GM23248 (cell line): Measurements from ENCODE around the gene SERPINA5. TPM values are rescaled to one million over a fixed set of nuclear protein-coding genes. Genes with fewer than 3 reads are reported as not detected.

Experiments
- DNase-seq: peaks from one replicate; pipeline ENCODE4 v3.0.0-alpha.2; 2015
- H2AFZ ChIP-seq: fragments of 200-600 bp; sonication (generic); 2 replicates; pipeline ENCODE4 v1.6.1; 2016; ENCODE audit warnings: antibody characterized with exemption
- H3F3A ChIP-seq: fragments of 200-600 bp; sonication (generic); 2 replicates; pipeline ENCODE4 v1.6.1; 2016; ENCODE audit warnings: mild to moderate bottlenecking, antibody characterized with exemption, mixed run types; ENCODE audit not compliant: insufficient read depth
- H3K27ac ChIP-seq: fragments of 200-600 bp; sonication (generic); 2 replicates; pipeline ENCODE4 v1.5.1; 2016; ENCODE audit warnings: mild to moderate bottlenecking
- H3K27me3 ChIP-seq: fragments of 200-600 bp; sonication (generic); replicated peaks from 2 replicates; pipeline ENCODE4 v1.6.1; 2016; ENCODE audit warnings: mild to moderate bottlenecking; ENCODE audit not compliant: insufficient read depth
- H3K36me3 ChIP-seq: fragments of 200-600 bp; sonication (generic); 2 replicates; pipeline ENCODE4 v1.6.1; 2016; ENCODE audit warnings: low read depth, mild to moderate bottlenecking
- H3K4me1 ChIP-seq: fragments of 200-600 bp; sonication (generic); 2 replicates; pipeline ENCODE4 v1.6.1; 2016; ENCODE audit warnings: mild to moderate bottlenecking; ENCODE audit not compliant: insufficient read depth
- H3K4me2 ChIP-seq: fragments of 200-600 bp; sonication (generic); one replicate; pipeline ENCODE4 v1.6.1; 2016; ENCODE audit warnings: mild to moderate bottlenecking; ENCODE audit not compliant: unreplicated experiment
- H3K4me3 ChIP-seq: fragments of 200-600 bp; sonication (generic); 2 replicates; pipeline ENCODE4 v1.5.1; 2016; ENCODE audit warnings: mild to moderate bottlenecking
- H3K79me2 ChIP-seq: fragments of 200-600 bp; sonication (generic); 2 replicates; pipeline ENCODE4 v1.6.1; 2016; ENCODE audit warnings: mild to moderate bottlenecking; ENCODE audit not compliant: insufficient read depth
- H3K9ac ChIP-seq: fragments of 200-600 bp; sonication (generic); 2 replicates; pipeline ENCODE4 v1.6.1; 2016; ENCODE audit warnings: mild to moderate bottlenecking
- H3K9me2 ChIP-seq: fragments of 200-600 bp; sonication (generic); 2 replicates; pipeline ENCODE4 v1.6.1; 2016; ENCODE audit warnings: mixed run types, mild to moderate bottlenecking, moderate library complexity; ENCODE audit not compliant: insufficient read depth
- H3K9me3 ChIP-seq: fragments of 200-600 bp; sonication (generic); one replicate; pipeline ENCODE4 v1.6.1; 2017; ENCODE audit warnings: low read depth
- H4K20me1 ChIP-seq: fragments of 200-600 bp; sonication (generic); 2 replicates; pipeline ENCODE4 v1.6.0; 2016; ENCODE audit not compliant: insufficient read depth
- EZH2 ChIP-seq: fragments of 200-600 bp; sonication (generic); IDR thresholded peaks from 2 replicates; pipeline ENCODE4 v1.6.1; 2018; ENCODE audit warnings: antibody characterized with exemption, mild to moderate bottlenecking; ENCODE audit not compliant: insufficient read depth, poor library complexity, severe bottlenecking
- EZH2phosphoT487 ChIP-seq: fragments of 200-600 bp; sonication (generic); IDR thresholded peaks from 2 replicates; pipeline ENCODE4 v1.6.1; 2018; ENCODE audit warnings: antibody characterized with exemption, moderate library complexity, mild to moderate bottlenecking, low read depth; ENCODE audit not compliant: insufficient read depth
- WGBS, 2 experiments: methylation state at CpG; one replicate each; pipeline ENCODE4 v1.1.6; 2015 to 2017; ENCODE audit warnings: low lambda C conversion rate in 2 of 2, low coverage in 1 of 2; ENCODE audit errors: missing lambda C conversion rate in 2 of 2; 5-methylcytosine and 5-hydroxymethylcytosine counted together
- in situ Hi-C: fragments of 300-500 bp; cut with MboI; formaldehyde crosslinking; loops from 2 replicates; pipeline ENCODE4 v1.15.0; 2020
- polyA plus RNA-seq: library from polyadenylated mRNA; unstranded; fragments of >200 nt; fragmentation: Nextera tagmentation; extraction: Ambion mirVana; gene quantifications from 2 replicates; pipeline ENCODE4 v1.2.1, GENCODE V29; 2016
- total RNA-seq: library from RNA; depleted of rRNA; stranded (reverse); fragments of >200 nt; shearing (Covaris generic); gene quantifications from 2 replicates; pipeline ENCODE4 v1.2.3, GENCODE V29; 2014

SERPINA5 gene
- total and polyA plus RNA-seq, 2 experiments from 2014 or later, result not detected

DNA sequence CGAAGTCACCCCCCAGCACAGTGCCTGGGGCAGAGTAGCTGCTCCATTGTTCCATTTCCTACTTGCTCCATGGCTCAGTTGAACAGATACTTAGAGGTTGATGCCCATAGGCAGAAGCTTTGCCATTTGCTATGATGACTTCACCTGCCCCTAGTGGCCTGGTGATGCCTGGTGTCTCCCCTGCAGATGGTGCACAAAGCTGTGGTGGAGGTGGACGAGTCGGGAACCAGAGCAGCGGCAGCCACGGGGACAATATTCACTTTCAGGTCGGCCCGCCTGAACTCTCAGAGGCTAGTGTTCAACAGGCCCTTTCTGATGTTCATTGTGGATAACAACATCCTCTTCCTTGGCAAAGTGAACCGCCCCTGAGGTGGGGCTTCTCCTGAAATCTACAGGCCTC lies 10.6 kb downstream of the SERPINA5 start:
- Histone ChIP-seq H3K4me3 (no peak overlapping the region), H3K36me3 (no peaks in the 10 kb centered on the region), H3K4me1 (no peaks in the 10 kb centered on the region), H3K9me3 (no peaks in the 10 kb centered on the region), H3K4me2 (no peak overlapping the region), H3K27me3 (peaks cover 11% of the 10 kb centered on the region; the same call in 1 of the 2 replicates), H3K9ac (no peak overlapping the region), H4K20me1 (no peaks in the 10 kb centered on the region), H3F3A (no peaks in the 10 kb centered on the region), H3K9me2 (no peaks in the 10 kb centered on the region), H3K27ac (no peak overlapping the region), H3K79me2 (no peaks in the 10 kb centered on the region), H2AFZ (no peak overlapping the region)
- no peak for DNase-seq
- no peak for TF ChIP-seq EZH2
- no peak for TF ChIP-seq EZH2phosphoT487
- in situ Hi-C loops, result no loop called here
- 62 to 66% methylated on average over 8 of the region's 8 CpGs for WGBS, 2 experiments

DNA sequence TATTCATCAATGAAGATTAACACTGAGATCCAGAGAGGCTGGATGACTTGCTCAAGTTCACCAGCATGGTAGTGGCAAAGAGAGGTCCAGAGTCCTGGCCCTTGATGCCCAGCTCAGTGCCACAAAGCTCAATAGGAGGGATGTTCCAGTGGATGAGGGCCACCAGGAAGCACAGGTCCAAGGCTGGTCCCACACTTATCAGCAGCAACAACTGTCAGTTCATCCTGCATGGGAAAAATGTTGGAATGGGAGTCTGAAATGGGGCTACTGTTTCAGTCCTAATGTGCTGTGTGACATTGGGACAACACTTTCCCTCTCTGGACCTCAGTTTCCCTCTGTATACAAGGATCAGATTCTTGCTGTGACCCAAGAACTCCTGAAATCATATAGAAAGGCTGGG lies 11.2 kb downstream of the SERPINA5 start:
- Histone ChIP-seq H3K4me1 (no peaks in the 10 kb centered on the region), H3K9me2 (no peaks in the 10 kb centered on the region), H3F3A (no peaks in the 10 kb centered on the region), H3K4me2 (no peak overlapping the region), H2AFZ (no peak overlapping the region), H3K27ac (no peak overlapping the region), H3K79me2 (no peaks in the 10 kb centered on the region), H3K9ac (no peak overlapping the region), H3K27me3 (peaks cover 11% of the 10 kb centered on the region; the same call in 1 of the 2 replicates), H3K9me3 (no peaks in the 10 kb centered on the region), H3K4me3 (no peak overlapping the region), H3K36me3 (no peaks in the 10 kb centered on the region), H4K20me1 (no peaks in the 10 kb centered on the region)
- TF ChIP-seq EZH2phosphoT487 (no peak), EZH2 (no peak)
- in situ Hi-C loops, result no loop called here
- no peak for DNase-seq

DNA sequence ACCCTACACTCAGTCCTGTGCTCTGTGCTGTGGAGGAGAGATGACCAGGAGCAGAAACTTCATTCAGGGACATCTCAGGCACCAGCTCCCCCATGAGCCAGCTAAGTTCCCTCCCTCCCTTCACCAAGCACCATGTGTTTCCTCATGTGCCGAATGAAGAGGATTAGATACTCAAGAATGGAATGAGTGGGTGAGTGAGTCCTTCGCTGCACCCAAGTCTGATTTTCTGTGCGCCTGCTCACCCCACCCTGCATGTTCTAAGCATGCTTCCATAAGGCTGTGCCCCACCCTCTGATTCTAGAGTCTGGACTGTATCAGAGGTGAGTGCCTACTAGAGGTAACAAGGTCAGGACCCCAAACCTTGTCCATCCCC lies 12.1 kb downstream of the SERPINA5 start:
- WGBS, 2 experiments, result 37 to 56% methylated on average over 3 of the region's 3 CpGs
- DNase-seq, result peak; percentile 40
- TF ChIP-seq EZH2 (no peak), EZH2phosphoT487 (no peak)
- Histone ChIP-seq H3K36me3 (no peaks in the 10 kb centered on the region), H3K27ac (no peak overlapping the region), H2AFZ (no peak overlapping the region), H3K9me3 (no peaks in the 10 kb centered on the region), H3K27me3 (peaks cover 11% of the 10 kb centered on the region; the same call in 1 of the 2 replicates), H3K9me2 (no peaks in the 10 kb centered on the region), H3K79me2 (no peaks in the 10 kb centered on the region), H3K9ac (no peak overlapping the region), H3K4me3 (no peak overlapping the region), H4K20me1 (no peaks in the 10 kb centered on the region), H3K4me2 (no peak overlapping the region), H3K4me1 (no peaks in the 10 kb centered on the region), H3F3A (no peaks in the 10 kb centered on the region)
- in situ Hi-C loops, result no loop called here

DNA sequence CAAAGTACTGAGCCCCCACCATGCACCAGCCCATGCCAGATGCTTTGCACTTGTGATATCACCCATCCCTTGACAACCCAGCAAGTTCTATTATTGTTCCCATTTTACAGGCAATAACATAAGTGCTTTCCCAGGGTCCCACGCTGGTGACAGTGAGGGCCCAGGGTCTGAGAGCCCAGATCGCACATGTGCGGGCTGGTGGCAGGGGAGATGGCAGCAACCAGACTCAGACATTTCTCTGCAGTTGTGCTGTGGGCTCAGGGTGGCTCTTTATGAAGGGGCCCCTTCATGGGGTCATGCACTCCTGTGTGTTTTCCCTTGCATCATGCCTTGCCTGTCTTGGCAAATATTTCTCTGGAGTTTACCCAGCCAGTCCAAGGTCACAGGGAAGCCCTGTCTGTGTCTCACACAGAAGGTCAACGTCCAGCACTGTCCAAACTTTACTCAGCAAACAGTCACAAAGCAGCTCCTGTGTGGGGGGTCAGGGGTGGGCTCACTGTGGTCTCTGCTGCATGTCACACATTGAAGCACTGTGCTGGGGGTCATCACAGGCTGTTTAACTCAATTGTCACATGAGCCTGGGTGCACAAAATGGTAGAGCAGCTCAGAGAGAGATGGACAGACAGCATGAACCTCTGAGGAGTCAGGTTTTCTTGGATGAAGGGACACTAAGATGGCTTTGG lies 12.7 kb downstream of the SERPINA5 start:
- Histone ChIP-seq H3K4me3 (no peak overlapping the region), H3K9ac (no peak overlapping the region)

More for the DNA sequence above, 12.7 kb downstream of the SERPINA5 start:
- Histone ChIP-seq H3K9me2 (no peaks in the 10 kb centered on the region), H3F3A (no peaks in the 10 kb centered on the region), H3K9me3 (no peaks in the 10 kb centered on the region), H2AFZ (no peak overlapping the region), H3K4me2 (no peak overlapping the region), H3K79me2 (no peaks in the 10 kb centered on the region), H3K27ac (no peak overlapping the region), H3K27me3 (peaks cover 9% of the 10 kb centered on the region; the same call in 1 of the 2 replicates), H4K20me1 (no peaks in the 10 kb centered on the region), H3K4me1 (peaks cover 2% of the 10 kb centered on the region), H3K36me3 (no peaks in the 10 kb centered on the region)
- DNase-seq, result no peak
- in situ Hi-C loops, result no loop called here
- 63 to 64% methylated on average over 4 of the region's 4 CpGs for WGBS, 2 experiments
- no peak for TF ChIP-seq EZH2phosphoT487
- TF ChIP-seq EZH2, result no peak
